GM12878 (cell line): Measurements from ENCODE around the gene MCMBP. TPM values are rescaled to one million over a fixed set of nuclear protein-coding genes. Genes with fewer than 3 reads are reported as not detected.

Source experiments
- ATAC-seq: fragments of 200-7000 bp; cut with Tn5 transposase; 3 replicates; pipeline ENCODE4 v1.9.1; 2020; ENCODE audit warnings: mild to moderate bottlenecking, moderate library complexity
- BruUV-seq: library from RNA; stranded (reverse); fragments of 400-500 nt; replicated peaks from 2 replicates; lab custom pipeline; 2021; lab: Mats Ljungman, UMichigan
- CTCF ChIA-PET: fragments of 300-600 bp; sonication (Branson Sonifier 250); formaldehyde crosslinking; extraction: SDS; loops from one replicate; lab custom pipeline; 2021; ENCODE audit warnings: inconsistent platforms; lab: Yijun Ruan, JAX
- POLR2A ChIA-PET: fragments of 350-600 bp; formaldehyde crosslinking; extraction: SDS; loops from one replicate; lab custom pipeline; 2021; ENCODE audit warnings: inconsistent platforms; lab: Charles Lee
- RAD21 ChIA-PET: fragments of 300-600 bp; sonication (Branson Sonifier 250); formaldehyde crosslinking; loops from one replicate; lab custom pipeline; 2023; ENCODE audit warnings: antibody characterized with exemption; ENCODE audit not compliant: unreplicated experiment; lab: Charles Lee
- SMC1A ChIA-PET: fragments of 300-600 bp; sonication (Branson Sonifier 250); formaldehyde crosslinking; loops from one replicate; lab custom pipeline; 2023; ENCODE audit not compliant: unreplicated experiment, uncharacterized antibody; lab: Charles Lee
- DNase-seq: peaks from one replicate; pipeline ENCODE4 v3.0.0-alpha.2; 2011; ENCODE audit warnings: low read depth, low spot score
- FAIRE-seq: peaks from 3 replicates; lab custom pipeline; 2011; peaks lifted over from hg19 to GRCh38; lab: Jason Lieb, UNC
- H2AFZ ChIP-seq: 2 replicates; pipeline ENCODE4 v1.6.0; 2011; ENCODE audit warnings: low read depth, low read length, control low read depth; ENCODE audit not compliant: control insufficient read depth
- H3K27ac ChIP-seq: 2 replicates; pipeline ENCODE4 v1.5.1; 2011; ENCODE audit warnings: control low read depth; ENCODE audit not compliant: control insufficient read depth, insufficient read depth
- H3K27me3 ChIP-seq, 2 experiments: replicated peaks in 1 of 2; 2 replicates each; pipeline versions ENCODE4 v1.6.0 to v1.6.1; 2011; ENCODE audit warnings: low read length in 1 of 2; ENCODE audit not compliant: control insufficient read depth in 2 of 2, insufficient read depth in 2 of 2
- H3K36me3 ChIP-seq, 2 experiments: 2 replicates each; pipeline ENCODE4 v1.5.1; 2011; ENCODE audit warnings: low read length in 1 of 2; ENCODE audit not compliant: control insufficient read depth in 2 of 2, insufficient read depth in 2 of 2
- H3K4me1 ChIP-seq: 2 replicates; pipeline ENCODE4 v1.6.1; 2011; ENCODE audit warnings: mild to moderate bottlenecking, low read length, moderate library complexity, mixed read lengths; ENCODE audit not compliant: control insufficient read depth, insufficient read depth
- H3K4me2 ChIP-seq: 2 replicates; pipeline ENCODE4 v1.6.0; 2011; ENCODE audit warnings: control low read depth; ENCODE audit not compliant: control insufficient read depth, insufficient read depth
- H3K4me3 ChIP-seq: fragments of 200-600 bp; sonication (generic); 2 replicates; pipeline ENCODE4 v1.5.1; 2016
- H3K79me2 ChIP-seq: 2 replicates; pipeline ENCODE4 v1.6.0; 2011; ENCODE audit warnings: low read length; ENCODE audit not compliant: control insufficient read depth, insufficient read depth
- H3K9ac ChIP-seq: 2 replicates; pipeline ENCODE4 v1.8.0; 2011; ENCODE audit warnings: low read length, control low read depth, mixed read lengths; ENCODE audit not compliant: control insufficient read depth, insufficient read depth
- H3K9me3 ChIP-seq: replicated peaks from 3 replicates; pipeline ENCODE4 v1.5.1; 2011; ENCODE audit warnings: mild to moderate bottlenecking, low read length; ENCODE audit not compliant: control insufficient read depth, insufficient read depth
- H4K20me1 ChIP-seq: 2 replicates; pipeline ENCODE4 v1.6.0; 2011; ENCODE audit not compliant: control insufficient read depth, insufficient read depth
- ATF3 ChIP-seq: IDR thresholded peaks from 2 replicates; pipeline ENCODE4 v1.6.1; 2011; ENCODE audit warnings: low read depth, mild to moderate bottlenecking, low read length, moderate library complexity, borderline replicate concordance; ENCODE audit errors: extremely low read depth
- ATF7 ChIP-seq: fragments of 450-650 bp; IDR thresholded peaks from 2 replicates; pipeline ENCODE4 v1.6.1; 2016; ENCODE audit warnings: low read depth, mild to moderate bottlenecking
- CBX5 ChIP-seq: sonication (generic); IDR thresholded peaks from 2 replicates; pipeline ENCODE4 v1.6.1; 2016; ENCODE audit warnings: low read depth, moderate library complexity, mild to moderate bottlenecking, inconsistent platforms
- CHD2 ChIP-seq: IDR thresholded peaks from 2 replicates; pipeline ENCODE4 v1.6.1; 2011; ENCODE audit warnings: low read depth, low read length, improper control_type of control experiment, borderline replicate concordance
- DPF2 ChIP-seq: fragments of 450-650 bp; IDR thresholded peaks from 2 replicates; pipeline ENCODE4 v1.6.1; 2017; ENCODE audit warnings: mild to moderate bottlenecking
- FOXM1 ChIP-seq: IDR thresholded peaks from 2 replicates; pipeline ENCODE4 v1.6.1; 2012; ENCODE audit warnings: low read depth, mild to moderate bottlenecking, inconsistent platforms, low read length, moderate library complexity
- IRF4 ChIP-seq: IDR thresholded peaks from 2 replicates; pipeline ENCODE4 v1.6.1; 2011; ENCODE audit warnings: low read depth, low read length
- JUND ChIP-seq: IDR thresholded peaks from 2 replicates; pipeline ENCODE4 v1.6.1; 2012; ENCODE audit warnings: low read depth, mild to moderate bottlenecking, low read length, improper control_type of control experiment, moderate library complexity
- LARP7 ChIP-seq: fragments of 450-650 bp; IDR thresholded peaks from 2 replicates; pipeline ENCODE4 v1.6.1; 2017; ENCODE audit warnings: mild to moderate bottlenecking
- MAX ChIP-seq: IDR thresholded peaks from 2 replicates; pipeline ENCODE4 v1.6.1; 2012; ENCODE audit warnings: low read depth, low read length, improper control_type of control experiment
- NR2C1 ChIP-seq: fragments of 450-650 bp; IDR thresholded peaks from 2 replicates; pipeline ENCODE4 v1.6.1; 2017; ENCODE audit warnings: antibody characterized with exemption, mild to moderate bottlenecking, moderate library complexity
- RAD21 ChIP-seq: IDR thresholded peaks from 2 replicates; pipeline ENCODE4 v1.6.1; 2011; ENCODE audit warnings: mild to moderate bottlenecking, low read depth, low read length, moderate library complexity; ENCODE audit not compliant: insufficient read depth
- RFX5 ChIP-seq: IDR thresholded peaks from 2 replicates; pipeline ENCODE4 v1.6.1; 2011; ENCODE audit warnings: low read depth, low read length, improper control_type of control experiment
- SIX5 ChIP-seq: IDR thresholded peaks from 2 replicates; pipeline ENCODE4 v1.6.1; 2011; ENCODE audit warnings: mild to moderate bottlenecking, low read depth, low read length, moderate library complexity; ENCODE audit not compliant: severe bottlenecking
- SP1 ChIP-seq: IDR thresholded peaks from one replicate; pipeline ENCODE4 v1.6.1; 2011; ENCODE audit warnings: low read depth, low read length
- SPI1 ChIP-seq: IDR thresholded peaks from 2 replicates; pipeline ENCODE4 v1.6.1; 2011; ENCODE audit warnings: low read depth, mild to moderate bottlenecking, low read length, moderate library complexity, borderline replicate concordance; ENCODE audit not compliant: insufficient read depth
- SRF ChIP-seq, 2 experiments: IDR thresholded peaks; 2 replicates each; pipeline ENCODE4 v1.6.1; 2011; ENCODE audit warnings: low read depth in 2 of 2, low read length in 2 of 2, mild to moderate bottlenecking in 1 of 2, moderate library complexity in 1 of 2
- TCF7 ChIP-seq: IDR thresholded peaks from 2 replicates; pipeline ENCODE4 v1.6.1; 2014; ENCODE audit warnings: antibody characterized with exemption, borderline replicate concordance
- ZNF274 ChIP-seq: IDR thresholded peaks from one replicate; pipeline ENCODE4 v1.8.0; 2011; ENCODE audit not compliant: insufficient read length, insufficient read depth
- WGBS: methylation state at CpG from one replicate; pipeline ENCODE4 v1.1.6; 2016; ENCODE audit warnings: low lambda C conversion rate; ENCODE audit not compliant: insufficient replicate concordance, insufficient coverage; ENCODE audit errors: missing lambda C conversion rate; 5-methylcytosine and 5-hydroxymethylcytosine counted together
- in situ Hi-C: fragments of 300-500 bp; cut with MboI; formaldehyde crosslinking; loops from 9 replicates; pipeline ENCODE4 v1.14.3; 2018; ENCODE audit warnings: mixed read lengths
- intact Hi-C: fragments of 100-400 bp; cut with micrococcal nuclease; formaldehyde crosslinking; loops from one replicate; pipeline ENCODE4 v1.14.2; 2022; ENCODE audit not compliant: unreplicated experiment
- polyA plus RNA-seq, 11 experiments: library from polyadenylated mRNA; depleted of rRNA in 4 of 11; unstranded in 6 of 11; stranded (reverse) in 5 of 11; fragments of >200 nt; fragmentation: Nextera tagmentation in 4 of 11; fragmentation: Illumina TruSeq in 1 of 11; extraction: Ambion mirVana in 4 of 11; extraction: Trizol in 1 of 11; gene quantifications; 1 replicate in 1 of 11; 2 replicates in 10 of 11; pipeline versions ENCODE4 v1.2.1 to v1.2.3, GENCODE V29; 2011 to 2016; ENCODE audit warnings: inconsistent platforms in 2 of 11, missing spikeins in 2 of 11, low read depth in 1 of 11
- total RNA-seq, 4 experiments: library from RNA; depleted of rRNA in 3 of 4; stranded (reverse); fragments of >200 nt in 3 of 4; fragmentation: Illumina TruSeq in 1 of 4; extraction: Trizol in 1 of 4; gene quantifications; 2 replicates each; pipeline versions ENCODE4 v1.2.1 to v1.2.3, GENCODE V29; 2013 to 2021
- TF ChIP-seq, protein P1 (sequence below): fragments of 450-650 bp; IDR thresholded peaks from 2 replicates; pipeline ENCODE4 v1.6.1; 2018; ENCODE audit warnings: mild to moderate bottlenecking, low read depth, moderate library complexity; ENCODE audit not compliant: partially characterized antibody
- TF ChIP-seq, protein P2 (sequence below): fragments of 450-650 bp; IDR thresholded peaks from 2 replicates; pipeline ENCODE4 v1.6.1; 2016; ENCODE audit warnings: mild to moderate bottlenecking

MCMBP gene
- total and polyA plus RNA-seq, 10 of the 15 experiments (the other 5 are each of a cell fraction or from before 2014, with no cell fraction given): 7.6 to 93.1 (median 75.7) TPM

DNA sequence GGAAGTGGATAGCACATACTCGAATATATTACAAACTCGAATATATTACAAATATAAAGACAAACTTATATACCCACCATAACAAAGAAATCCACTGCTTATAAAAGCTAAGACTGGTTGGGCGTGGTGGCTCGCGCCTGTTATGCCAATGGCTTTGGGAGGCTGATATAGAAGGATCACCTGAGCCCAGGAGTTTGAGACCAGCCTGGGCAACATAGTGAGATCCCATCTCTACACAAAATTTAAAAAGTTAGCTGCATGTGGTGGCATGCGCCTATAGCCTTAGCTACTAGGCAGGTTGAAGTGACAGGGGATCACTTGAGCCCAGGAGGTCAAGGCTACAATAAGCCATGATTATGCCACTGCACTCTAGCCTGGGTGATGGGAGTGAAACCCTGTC is 20.4 kb downstream of the MCMBP start (continued):
- TF ChIP-seq, protein P1, sequence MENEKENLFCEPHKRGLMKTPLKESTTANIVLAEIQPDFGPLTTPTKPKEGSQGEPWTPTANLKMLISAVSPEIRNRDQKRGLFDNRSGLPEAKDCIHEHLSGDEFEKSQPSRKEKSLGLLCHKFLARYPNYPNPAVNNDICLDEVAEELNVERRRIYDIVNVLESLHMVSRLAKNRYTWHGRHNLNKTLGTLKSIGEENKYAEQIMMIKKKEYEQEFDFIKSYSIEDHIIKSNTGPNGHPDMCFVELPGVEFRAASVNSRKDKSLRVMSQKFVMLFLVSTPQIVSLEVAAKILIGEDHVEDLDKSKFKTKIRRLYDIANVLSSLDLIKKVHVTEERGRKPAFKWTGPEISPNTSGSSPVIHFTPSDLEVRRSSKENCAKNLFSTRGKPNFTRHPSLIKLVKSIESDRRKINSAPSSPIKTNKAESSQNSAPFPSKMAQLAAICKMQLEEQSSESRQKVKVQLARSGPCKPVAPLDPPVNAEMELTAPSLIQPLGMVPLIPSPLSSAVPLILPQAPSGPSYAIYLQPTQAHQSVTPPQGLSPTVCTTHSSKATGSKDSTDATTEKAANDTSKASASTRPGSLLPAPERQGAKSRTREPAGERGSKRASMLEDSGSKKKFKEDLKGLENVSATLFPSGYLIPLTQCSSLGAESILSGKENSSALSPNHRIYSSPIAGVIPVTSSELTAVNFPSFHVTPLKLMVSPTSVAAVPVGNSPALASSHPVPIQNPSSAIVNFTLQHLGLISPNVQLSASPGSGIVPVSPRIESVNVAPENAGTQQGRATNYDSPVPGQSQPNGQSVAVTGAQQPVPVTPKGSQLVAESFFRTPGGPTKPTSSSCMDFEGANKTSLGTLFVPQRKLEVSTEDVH: no peak
- TF ChIP-seq TCF7 (no peak), RFX5 (no peak)
- TF ChIP-seq, all 136 proteins: peak for 0

DNA sequence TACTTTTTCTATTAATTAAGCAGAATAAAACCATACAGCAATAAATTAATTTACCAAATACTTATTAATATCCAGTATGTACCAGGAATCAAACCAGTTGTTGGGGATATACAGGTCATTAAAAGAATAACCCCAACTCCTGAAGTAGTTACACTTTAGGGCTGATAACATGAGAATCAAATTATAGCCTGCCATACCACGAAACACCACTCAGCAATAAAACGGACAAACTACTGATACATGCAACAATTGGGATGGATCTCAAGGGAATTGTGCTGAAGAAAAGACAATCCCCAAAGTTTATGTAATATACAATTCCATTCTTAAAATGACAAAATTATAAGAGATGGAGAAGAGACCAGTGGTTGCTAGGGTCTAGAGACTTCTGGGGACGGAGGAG is 22.7 kb downstream of the MCMBP start:
- Histone ChIP-seq H4K20me1 (no peaks in the 10 kb centered on the region), H3K9me3 (no peaks in the 10 kb centered on the region), H3K9ac (no peak overlapping the region), H3K4me3 (no peak overlapping the region), H3K36me3 (peaks cover 9 to 40% of the 10 kb centered on the region in 2 experiments), H3K27ac (no peak overlapping the region), H2AFZ (no peak overlapping the region), H3K4me2 (no peak overlapping the region), H3K27me3 (no peaks in the 10 kb centered on the region), H3K4me1 (no peaks in the 10 kb centered on the region), H3K79me2 (no peaks in the 10 kb centered on the region)
- SMC1A ChIA-PET: interaction anchor here (1.3 to 1.8 kb wide), 3 partner anchors 8 to 99 kb away, joined by 4 to 7 read pairs (median 7); no protein-coding TSS in a partner anchor
- in situ Hi-C loops (no loop called here), intact Hi-C loops (no loop called here)
- TF ChIP-seq SIX5: no peak
- TF ChIP-seq JUND: no peak
- TF ChIP-seq ATF7: no peak
- no peak for TF ChIP-seq NR2C1
- TF ChIP-seq, protein P2, sequence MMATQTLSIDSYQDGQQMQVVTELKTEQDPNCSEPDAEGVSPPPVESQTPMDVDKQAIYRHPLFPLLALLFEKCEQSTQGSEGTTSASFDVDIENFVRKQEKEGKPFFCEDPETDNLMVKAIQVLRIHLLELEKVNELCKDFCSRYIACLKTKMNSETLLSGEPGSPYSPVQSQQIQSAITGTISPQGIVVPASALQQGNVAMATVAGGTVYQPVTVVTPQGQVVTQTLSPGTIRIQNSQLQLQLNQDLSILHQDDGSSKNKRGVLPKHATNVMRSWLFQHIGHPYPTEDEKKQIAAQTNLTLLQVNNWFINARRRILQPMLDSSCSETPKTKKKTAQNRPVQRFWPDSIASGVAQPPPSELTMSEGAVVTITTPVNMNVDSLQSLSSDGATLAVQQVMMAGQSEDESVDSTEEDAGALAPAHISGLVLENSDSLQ: no peak
- no peak for TF ChIP-seq RAD21
- no peak for TF ChIP-seq FOXM1
- TF ChIP-seq MAX: no peak
- TF ChIP-seq IRF4: no peak
- TF ChIP-seq CHD2: no peak
- TF ChIP-seq SPI1: no peak
- no peak for TF ChIP-seq ZNF274
- TF ChIP-seq ATF3: no peak
- no peak for TF ChIP-seq LARP7
- TF ChIP-seq SP1: no peak
- no peak for TF ChIP-seq SRF (IDR thresholded peaks at IDR 0.05; ENCODE audit: low read depth in 2 of 2, low read length in 2 of 2)
- no peak for TF ChIP-seq CBX5
- TF ChIP-seq DPF2: no peak
- no TSS peak for BruUV-seq
- CTCF ChIA-PET: interaction anchor here (0.9 to 1.7 kb wide), 3 partner anchors 10 to 164 kb away, joined by 4 to 6 read pairs (median 5); no protein-coding TSS in a partner anchor
- ATAC-seq (no peak), FAIRE-seq (no peak), DNase-seq (no peak)
- RAD21 ChIA-PET: no interaction called here
- 85% methylated on average over 3 of the region's 3 CpGs for WGBS
- POLR2A ChIA-PET: no interaction called here
